ENCODE measurements around the gene SLC24A3. TPM values are rescaled to one million over a fixed set of nuclear protein-coding genes. Genes with fewer than 3 reads are reported as not detected.

Gene SLC24A3
- polyA plus RNA-seq, 1 donor, result 28.9 TPM

DNA sequence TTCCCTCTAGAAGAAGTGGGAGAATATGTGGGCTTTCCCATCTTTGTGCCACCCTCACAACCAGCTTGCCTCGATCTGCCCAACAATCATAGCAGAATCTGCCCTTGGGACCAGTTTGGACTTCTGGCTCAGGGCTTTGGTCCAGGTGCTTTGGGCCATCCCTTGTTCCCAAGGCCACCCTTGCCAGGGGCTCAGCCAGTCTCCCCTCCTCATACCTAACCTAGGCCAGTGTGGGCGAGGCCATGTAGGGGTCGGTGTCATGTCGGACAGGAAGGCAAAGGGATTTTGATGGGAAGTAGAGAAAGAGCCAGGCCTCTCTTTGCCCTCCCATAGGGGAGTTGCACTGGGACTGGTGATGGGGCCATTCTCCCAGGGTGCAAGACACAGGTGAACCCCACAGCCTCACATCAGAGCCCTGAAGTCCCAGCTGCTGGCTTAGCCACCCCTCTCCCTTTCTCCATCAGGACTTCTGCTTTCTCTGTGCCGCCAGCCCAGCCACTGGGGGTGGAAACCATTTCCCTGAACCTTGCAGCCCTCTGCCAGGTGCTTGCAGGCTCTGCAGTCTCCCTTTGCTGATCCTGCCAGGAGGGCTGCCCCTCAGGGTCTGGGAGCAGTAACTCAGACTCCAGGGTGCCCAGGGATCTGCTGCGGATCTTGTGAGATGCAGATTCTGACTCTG is 60.7 kb downstream of the SLC24A3 start:
- DNase-seq, result no peak

GRCh38 chr20:19274001-19274400 is 61.6 kb downstream of the SLC24A3 start:
- no peak for DNase-seq

DNA sequence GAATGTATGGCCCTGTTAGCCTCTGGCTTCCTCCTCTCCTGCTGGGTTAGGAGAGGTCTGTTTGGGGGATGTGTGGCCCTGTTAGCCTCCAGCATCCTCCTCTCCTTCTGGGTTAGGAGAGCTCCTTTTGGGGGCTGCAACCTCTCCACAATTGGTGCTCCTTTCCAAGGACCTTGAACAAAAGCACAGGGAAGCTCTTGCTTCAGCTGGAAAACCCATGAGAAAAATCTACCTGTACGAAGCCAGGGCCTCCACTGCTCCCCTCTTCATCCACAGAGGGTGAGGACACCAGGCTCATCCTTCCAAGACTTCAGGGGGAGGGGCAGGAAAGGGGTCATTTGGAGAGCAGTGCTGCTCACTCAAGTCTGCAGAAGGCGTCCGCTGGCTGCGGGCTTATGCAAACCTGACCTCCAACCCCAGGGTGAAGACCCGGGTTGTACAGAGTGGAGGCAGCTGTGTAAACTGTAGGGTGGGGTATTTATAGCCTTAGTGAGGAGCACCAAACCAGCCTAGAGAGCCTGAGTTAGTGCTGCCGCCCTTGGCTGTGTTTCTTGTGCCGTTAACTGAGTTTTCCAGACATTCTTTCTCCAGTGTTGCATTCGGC is 62.1 kb downstream of the SLC24A3 start:
- peak; percentile 25 for DNase-seq

DNA sequence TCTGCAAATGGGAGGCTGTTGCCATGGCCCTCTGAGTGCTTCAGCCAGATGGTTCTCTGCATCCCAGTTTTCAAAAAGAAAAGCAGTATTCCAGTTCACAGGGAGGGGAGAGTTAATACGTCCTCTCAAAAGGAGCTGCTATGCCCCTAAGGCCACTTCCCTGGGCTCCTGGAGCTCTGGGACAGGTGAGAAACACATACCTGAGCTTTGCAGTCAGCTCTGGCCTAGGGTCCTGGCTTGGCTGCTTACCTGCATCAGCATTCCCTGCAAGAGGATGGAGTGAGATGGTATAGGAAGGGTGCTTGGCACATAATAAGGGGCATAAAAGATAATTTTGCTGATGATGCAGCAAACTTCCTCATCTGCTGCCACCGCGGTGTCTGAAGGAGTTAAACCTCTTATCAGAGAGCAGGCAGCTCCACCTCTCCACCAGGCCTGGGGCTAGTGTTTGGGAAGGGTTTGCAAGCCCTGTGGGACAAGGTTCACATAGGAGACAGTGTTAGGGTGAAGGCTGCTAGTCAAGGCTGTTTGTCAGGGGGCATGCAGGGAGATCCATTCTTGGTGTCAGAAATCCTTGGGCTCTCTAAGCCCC is 62.7 kb downstream of the SLC24A3 start:
- no peak for DNase-seq

DNA sequence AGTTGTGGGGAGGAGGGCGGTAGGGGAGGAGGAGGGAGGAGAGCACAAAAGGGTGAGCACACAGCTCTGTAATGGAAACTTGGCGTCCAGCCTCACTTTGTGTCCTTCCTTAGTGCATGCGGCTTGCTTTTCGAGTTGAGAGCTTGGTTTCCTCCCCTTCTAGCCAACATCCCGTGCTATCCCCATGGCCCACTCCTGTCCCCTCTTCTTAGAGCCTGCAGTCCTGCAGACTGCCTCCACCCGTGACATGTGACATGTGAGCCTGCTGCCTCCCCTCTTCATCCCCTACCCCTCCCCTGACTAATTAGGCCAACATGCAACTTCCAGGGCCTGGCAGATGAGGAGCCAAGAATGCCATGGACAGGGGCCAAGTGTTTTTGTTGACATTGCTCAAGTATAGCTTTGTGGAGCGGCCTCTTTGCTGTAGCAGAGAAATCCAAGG is 63.2 kb downstream of the SLC24A3 start:
- peak; percentile 85 for DNase-seq

GRCh38 chr20:19277381-19277780 is 64.9 kb downstream of the SLC24A3 start:
- DNase-seq, result no peak

- no peak for DNase-seq
Measured at GRCh38 chr20:19283490-19284025, 71.1 kb downstream of the SLC24A3 start.

GRCh38 chr20:19284400-19285178 is 72.1 kb downstream of the SLC24A3 start:
- DNase-seq, result no peak

DNA sequence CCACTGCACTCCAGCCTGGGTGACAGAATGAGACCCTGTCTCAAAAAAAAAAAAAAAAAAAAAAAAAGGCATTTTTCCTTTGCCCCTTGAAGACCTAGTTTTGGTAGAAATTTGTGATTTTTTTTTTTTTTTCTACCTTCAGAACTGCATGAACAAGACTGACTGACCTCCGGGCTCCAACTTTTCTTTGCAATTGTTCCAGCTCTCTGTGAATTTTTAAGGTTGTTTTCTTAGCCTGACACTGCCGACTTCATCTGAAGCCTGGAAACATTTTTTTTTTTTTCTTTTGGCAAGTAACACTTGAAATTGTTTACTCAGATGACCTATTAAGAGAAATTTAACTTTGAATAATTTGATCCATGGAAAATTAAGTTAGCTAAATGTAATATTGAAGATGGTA is 73.0 kb downstream of the SLC24A3 start:
- no peak for DNase-seq

DNA sequence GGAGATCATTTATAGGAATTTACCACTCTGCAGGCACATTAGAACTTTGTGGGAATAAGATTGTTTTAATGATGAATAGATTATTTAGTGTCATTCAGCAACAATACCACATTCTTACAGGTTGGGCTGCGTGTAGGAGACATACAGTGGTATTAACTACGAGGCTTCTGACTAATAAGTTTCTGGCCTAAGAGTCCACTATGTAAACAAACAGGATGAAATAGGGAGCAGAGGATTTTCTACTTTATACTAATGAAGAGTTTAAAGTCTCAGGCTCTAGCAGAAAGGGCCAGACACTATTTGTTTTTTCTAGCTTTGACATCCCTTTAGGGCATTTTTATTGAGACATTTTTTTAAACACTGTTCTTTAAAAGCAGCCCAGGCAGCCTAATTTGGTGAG is 75.6 kb downstream of the SLC24A3 start:
- DNase-seq, result no peak

- no peak for DNase-seq
Measured at GRCh38 chr20:19288636-19289035, 76.2 kb downstream of the SLC24A3 start.

DNA sequence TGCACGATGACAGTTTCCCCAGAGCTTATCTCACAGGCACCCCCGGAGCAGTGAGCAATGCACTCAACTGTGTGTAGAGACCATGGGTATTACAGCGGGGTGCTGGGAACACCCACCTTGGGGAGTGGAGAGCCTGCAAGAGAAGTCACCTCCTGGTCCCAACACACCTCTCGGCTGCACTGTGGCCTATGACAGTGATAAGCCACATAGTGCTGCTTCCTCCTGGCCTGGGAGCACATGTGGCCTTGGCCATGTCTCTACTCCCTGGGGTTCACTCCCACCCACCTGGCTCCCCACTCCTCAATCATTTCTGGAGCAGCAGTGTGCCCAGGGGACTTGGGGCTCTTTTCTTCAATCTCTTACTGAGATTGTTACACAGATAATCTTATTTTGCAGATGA is 77.0 kb downstream of the SLC24A3 start:
- no peak for DNase-seq

DNA sequence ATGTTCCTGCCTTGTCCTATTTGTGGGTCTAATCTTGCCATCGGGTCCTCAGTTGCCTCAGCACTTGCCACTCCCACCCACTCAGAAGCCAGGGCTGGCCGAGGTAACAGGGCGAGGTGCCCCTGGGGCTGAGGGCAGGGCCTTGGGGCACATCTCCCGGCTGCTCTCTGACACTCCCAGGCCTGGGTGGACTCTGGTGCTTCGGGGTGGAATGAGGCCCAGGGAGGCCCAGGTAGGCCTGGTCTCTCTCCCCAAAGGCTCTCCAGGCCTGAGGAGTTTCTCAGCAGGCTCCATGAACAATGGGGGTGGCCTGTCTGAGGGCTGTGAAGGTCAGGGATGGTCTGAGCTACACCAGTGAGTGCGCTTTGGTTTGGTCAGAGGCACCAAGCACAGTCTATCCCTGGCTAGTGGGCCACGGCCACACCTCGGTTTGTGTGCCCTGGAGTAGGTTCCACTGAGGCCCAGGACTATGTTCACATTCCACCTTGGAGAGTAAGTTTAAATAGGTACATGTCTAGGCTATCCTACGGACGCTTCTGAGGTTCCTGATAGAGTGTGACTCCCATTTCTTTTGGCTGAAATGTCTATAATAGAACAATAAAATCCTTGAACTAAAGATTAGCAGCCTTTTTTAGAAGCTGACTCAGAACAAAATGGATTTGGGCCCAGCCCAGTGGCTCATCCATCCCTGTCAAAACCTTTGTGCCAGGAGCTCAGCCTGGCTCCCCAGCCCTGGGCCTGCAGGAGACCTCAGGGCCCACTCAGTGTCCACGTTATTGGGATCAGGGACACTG is 78.8 kb downstream of the SLC24A3 start:
- DNase-seq, result no peak

DNA sequence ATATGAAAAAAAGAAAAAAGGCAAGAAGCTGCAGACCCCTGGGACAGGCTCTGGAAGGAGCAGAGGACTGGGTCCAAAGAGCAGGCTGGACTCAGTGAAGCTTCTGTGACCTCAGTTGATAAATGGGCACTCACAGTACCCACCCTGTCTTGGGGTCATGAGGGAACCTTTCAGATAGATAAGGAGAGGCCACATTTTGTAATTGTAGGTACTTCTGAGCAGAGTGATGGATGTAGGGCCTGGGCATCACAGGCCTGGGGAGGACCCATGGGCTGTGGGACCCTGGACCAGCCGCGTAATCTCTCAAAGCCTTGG is 79.3 kb downstream of the SLC24A3 start:
- no peak for DNase-seq

DNA sequence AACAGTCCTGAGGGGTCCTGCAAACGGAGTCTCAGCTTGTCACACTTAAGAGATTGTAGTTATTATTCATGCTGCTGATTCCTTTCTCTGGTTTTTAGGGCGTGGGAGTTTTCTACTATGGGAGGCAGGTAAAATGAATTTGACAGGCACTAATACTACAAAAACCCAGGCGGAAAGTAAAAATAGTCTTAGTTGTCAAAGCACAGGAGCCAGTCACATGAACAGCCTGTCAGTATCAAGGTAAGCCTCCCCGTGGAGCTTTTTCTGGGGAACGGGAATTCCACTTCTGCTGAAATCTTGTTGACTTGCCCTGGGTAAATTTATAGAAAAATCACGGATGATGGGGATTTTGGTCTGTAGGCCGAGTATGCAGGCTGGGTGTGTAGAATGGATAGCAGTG is 79.8 kb downstream of the SLC24A3 start:
- DNase-seq, result no peak

DNA sequence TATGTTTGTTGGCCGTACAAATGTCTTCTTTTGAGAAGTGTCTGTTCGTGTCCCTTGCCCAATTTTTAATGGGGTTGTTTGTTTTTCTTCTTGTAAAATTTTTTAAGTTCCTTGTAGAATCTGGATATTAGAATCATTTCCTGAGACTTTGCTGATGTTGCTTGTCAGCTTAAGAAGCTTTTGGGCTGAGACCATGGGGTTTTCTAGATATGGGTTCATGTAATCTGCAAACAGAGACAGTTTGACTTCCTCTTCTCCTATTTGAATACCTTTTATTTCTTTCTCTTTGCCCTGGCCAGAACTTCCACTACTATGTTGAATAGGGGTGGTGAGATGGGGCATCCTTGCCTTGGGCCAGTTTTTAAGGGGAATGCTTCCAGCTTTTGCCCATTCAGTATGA is 82.6 kb downstream of the SLC24A3 start:
- no peak for DNase-seq

- no peak for DNase-seq
Measured at GRCh38 chr20:19298652-19299051, 86.2 kb downstream of the SLC24A3 start.

DNA sequence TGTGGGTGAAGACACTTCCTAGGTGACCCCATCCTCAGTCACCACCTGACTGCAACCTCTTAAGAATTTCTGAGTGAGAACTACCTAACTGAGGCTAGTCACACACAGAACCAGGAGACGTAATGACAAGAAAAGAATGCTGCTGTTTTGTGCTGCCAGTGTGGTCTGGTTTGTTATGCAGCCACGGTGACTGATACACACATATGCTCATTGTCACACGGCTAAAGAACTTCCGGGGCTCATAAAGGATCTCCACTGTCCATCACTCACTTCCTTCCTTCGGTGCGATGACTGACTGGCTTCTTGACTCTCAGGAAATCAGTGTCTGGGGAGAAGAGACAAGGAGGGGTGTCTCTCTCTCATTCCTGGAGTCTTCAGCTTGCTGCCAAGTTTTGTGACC is 88.0 kb downstream of the SLC24A3 start:
- no peak for DNase-seq

- no peak for DNase-seq
Measured at GRCh38 chr20:19301142-19301541, 88.7 kb downstream of the SLC24A3 start.

GRCh38 chr20:19301843-19302242 is 89.4 kb downstream of the SLC24A3 start:
- no peak for DNase-seq

- DNase-seq, result no peak
Measured at GRCh38 chr20:19302714-19303113, 90.3 kb downstream of the SLC24A3 start.

DNA sequence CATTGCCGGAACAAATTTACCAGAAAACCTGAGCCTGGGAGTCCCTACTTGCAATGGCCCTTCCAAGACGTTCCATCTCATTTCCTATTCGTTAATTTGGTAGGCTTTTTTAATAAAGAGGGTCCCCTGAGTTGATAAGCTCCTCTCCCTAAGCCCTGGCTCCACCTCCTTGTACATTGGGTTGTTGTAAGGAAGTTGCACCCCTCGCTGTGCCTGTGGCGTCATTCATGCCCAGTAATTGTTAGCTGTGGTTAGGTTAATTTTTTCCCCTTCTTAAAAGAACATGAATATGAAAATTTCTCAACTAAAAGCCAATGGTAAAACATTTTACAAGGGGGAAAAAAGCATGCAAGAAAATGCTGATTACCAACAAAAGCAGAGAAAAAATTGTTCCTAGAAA is 91.9 kb downstream of the SLC24A3 start:
- no peak for DNase-seq
